HG03342 (cell line): ENCODE measurements around the gene MATCAP1.

Experiments
- ATAC-seq: cut with Tn5 transposase; IDR thresholded peaks from one replicate; pipeline ENCODE4 v1.9.1; 2021; ENCODE audit warnings: mild to moderate bottlenecking, moderate library complexity; ENCODE audit not compliant: unreplicated experiment

MATCAP1 gene

DNA sequence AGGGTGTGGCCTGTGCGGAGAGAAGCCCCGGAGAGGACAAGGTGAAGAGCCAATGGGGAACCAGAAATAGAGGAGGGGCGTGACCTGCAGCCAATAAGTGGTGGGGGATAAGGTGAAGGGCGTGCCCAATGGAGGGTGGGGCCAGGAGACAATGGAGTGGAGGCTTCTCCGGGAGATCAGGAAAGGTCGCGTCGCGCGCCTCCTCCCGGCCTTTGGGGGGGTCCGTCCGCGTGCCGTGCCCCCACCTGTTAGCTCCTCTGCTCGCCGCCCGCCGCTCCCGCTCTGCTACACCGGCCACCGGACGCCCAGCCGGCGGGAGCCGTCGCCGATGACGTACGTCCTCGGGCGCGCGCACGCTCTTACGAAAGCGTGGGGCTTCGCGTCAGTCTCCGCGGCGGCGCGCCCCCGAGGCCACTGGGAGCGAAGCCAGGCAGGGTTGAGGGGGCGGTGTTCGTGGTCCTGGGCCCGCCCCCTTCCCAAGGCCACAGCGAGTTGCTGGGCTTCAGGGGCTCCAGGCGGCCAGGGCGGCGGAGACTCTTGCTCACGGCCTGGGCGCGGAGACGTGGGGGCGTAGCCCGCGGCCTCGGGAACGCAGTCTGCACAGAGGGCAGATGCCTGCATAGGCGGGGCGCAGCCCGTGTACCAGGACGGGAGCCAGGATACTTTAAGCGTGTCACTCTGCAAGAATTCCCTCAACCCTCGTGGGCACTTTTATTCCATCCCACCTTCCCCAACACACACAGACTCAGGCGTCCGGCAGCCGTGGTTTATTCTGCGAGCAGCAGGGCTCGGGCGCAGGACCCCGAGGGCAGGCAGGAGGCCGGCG lies at the start of gene MATCAP1:
MATCAP1 (minus strand) TSS at position 337 of the 826 bp plus-strand sequence. CDS start 3,353 bp downstream, outside the sequence.
- peak; percentile 94 for ATAC-seq

DNA sequence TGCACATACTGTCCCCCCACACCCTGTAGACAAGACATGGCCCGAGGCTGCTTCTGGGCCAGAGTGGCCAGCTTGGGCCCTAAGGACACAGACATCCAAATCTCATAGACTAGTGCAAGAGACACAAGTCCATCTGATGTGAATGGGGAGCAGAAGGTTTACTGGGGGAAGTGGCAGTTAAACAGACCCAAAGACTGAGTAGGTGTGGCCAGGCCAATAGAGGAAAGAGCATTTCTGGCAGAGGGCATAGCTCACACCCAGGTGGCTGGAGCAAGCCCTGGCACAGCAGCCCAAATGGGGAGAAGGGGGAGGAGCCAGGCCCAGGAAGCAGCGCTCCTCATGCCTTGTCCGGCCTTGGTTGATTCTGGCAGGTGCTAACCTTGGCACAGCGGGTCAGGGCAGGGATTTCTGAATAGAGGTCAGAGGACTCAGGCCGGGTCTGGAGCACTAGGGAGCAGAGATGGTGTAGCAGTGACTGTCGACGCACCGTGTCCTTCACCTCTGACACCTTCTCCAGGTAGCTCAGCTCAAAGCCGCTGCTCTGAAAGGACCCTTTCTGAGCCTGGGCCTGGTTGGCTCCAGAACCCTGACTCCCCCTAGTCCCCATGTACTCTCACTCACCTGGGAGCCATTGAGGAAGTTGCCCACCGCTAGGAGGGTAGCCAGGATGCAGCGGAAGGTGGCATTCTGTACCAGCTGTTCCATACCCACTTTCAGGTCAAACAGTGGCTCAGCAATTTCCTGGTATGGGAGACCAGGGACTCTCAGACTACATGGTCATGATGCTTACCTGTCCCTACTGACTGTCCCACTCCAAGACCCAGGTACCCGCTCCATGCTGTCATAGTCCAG lies 47.3 kb upstream of the MATCAP1 start:
- ATAC-seq: no peak

DNA sequence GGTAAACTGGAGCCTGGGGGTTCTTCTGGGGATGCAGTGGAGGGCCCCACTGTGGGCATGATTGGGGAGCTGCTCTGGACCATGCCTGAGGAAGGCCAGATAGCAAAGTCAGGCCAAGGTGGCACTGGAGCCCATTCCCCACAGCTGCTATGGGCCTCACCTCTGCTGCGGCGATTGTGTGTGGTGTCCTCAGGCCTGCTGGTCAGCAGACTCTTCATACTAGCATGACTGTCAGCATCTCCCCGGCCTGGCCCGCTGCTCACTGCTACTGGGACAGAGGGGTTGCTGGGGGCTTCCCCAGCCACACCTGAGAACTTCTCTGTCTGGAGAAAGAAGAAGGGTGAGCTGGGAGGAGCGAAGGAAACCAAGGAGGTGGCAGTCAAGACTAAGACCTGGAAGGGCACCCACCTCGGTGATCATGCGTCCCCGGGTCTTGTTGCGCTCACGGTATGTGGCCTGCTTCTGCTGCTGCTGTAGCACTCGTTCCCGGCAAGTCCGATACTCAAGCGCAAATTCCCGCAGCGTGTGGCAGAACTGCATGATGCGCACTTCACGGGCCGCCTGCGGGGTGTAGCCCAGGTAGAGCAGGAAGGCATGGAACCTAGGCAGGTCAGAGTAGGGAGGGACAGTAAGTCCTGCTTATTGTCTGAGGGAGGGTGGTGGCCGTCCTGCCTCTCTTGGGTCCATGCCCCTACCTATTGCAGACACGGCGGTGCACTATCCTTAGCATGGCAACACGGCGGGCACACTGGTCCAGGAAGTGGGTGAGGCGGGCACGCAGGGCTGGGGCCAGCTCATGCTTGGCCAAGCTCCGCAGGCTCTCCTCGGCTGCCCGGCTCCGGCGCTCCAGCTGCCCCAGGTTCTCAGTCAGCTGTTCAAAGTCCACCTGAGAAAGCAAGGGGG lies 46.4 kb upstream of the MATCAP1 start:
- no peak for ATAC-seq

DNA sequence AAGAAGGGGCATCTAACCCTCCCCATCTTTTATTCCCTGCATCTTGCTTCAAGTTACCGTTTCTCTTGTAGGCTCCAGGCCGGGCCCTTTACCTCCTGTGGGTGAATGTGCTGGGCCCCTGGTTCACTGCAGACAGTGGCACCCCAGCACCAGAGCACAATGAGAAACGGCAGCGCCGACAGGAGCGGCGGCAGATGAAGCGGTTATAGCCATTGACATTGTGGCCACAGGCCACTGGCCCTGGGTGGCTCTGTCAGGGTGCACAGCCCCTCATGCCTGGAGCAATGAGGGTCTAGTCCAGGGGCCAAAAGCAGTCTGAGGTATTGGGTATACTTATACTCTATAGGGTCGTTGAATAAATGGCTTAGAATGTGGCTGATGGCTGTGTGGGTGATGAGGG lies 45.1 kb upstream of the MATCAP1 start:
- ATAC-seq: no peak

DNA sequence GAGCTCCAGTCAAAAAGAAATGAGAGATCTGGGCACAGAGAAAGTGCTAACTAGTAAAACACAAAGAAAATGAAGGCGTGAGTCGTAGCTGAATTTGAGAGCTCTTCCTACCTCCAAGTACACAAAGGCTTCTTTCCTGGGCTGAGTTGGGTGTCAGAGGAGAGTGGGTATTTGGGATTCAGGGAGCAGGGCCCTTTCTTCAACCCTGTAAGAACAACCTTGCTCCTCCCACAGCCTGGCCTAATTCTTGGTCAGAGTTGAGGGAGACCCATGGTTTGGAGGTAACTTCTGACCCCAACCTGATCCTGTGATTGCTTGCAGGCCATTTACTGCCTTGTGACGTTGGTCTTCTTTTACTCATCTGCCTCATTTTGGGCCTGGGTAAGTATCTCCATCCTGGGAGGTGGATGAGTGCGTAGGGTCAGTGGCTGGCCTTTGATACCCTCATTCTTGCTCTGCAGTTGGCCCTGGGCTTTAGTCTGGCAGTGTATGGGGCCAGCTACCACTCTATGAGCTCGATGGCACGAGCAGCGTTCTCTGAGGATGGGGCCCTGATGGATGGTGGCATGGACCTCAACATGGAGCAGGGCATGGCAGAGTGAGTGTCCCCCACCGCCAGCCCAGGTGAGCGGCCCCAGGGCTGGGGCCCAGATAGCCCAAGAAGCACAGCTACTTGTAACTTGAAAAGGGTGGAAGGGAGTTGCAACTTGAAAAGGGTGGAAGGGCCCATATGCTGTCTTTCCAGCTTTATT lies 44.4 kb upstream of the MATCAP1 start:
- ATAC-seq: no peak

DNA sequence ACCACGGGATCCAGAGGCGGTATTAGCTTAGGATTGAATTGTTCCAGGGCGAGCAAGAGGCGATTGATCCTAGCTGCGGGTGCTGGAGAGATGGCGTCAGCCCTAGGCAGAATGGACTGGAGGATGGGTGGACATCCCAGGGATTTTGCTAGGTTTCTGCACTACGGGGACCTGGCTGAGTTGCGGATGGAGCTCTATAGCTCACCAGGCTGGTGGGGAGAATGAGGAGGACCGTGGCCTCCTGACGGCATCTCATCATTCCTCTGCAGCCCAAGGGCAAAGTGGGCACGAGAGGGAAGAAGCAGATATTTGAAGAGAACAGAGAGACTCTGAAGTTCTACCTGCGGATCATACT lies 43.8 kb upstream of the MATCAP1 start:
- ATAC-seq: no peak

DNA sequence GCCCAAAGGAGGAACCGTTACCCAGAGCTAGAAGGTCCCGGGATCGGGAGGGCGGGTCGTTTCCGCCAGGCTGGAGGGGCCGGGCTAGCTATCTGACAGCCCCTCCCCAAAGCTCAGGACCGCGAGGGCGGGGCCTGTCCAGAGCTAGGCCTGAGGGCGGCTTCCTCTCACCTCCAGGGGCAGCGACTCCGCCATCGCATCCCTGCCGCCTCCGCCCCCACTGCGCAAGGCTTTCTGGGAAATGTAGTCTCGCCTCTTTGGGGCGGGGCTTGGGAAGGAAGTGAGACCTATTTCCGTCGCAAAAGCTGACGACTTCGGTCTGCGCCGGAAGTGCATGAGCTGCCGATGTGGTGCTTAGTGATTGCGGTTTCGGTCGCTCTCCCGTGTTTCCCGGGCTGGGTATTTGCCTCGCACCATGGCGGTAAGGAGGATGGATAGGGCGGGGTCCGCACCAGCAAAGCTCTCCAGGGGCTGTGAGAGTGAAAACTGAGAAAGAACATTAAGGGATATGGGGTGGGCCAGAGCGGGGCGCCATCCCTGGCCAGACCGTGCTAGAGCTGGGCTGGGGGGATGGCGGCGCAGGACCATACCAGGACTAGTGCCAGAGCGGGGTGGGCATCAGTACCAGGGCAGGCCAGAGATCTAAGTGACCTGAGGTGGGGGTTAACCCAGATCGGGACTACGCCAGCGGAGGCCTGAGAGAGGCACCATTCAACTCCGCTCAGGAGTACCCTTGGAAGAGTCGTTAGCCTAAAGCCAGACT lies 43.2 kb upstream of the MATCAP1 start, which contains the start of gene TMEM208:
TMEM208 (plus strand) TSS at position 327 of the 763 bp plus-strand sequence; CDS start at position 416, 89 bp downstream.
- ATAC-seq: peak; percentile 91

DNA sequence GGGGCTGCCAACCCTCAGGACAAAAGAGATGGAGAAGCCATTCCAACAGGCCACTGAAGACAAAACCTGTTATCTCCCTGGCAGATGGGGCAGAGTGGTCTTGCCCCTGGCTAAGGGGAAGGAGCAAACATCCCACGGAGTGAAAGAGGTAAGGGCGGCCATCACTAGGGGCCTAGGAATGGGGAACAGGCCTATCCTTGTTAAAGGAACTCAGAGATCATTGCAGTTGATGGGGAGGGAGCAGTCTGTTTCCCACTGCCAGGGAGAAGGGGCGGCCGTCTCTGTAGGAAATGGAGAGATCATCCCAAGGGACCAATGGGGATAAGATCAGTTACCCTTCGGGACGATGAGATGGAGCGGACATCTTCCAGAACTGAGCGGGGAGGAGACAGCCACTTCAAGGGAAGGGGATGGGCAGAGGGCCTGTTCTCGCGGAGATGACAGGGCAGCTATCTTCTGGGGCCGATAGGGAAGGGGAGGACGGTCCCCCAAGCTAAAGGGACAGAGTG lies 42.6 kb upstream of the MATCAP1 start:
- ATAC-seq: no peak

DNA sequence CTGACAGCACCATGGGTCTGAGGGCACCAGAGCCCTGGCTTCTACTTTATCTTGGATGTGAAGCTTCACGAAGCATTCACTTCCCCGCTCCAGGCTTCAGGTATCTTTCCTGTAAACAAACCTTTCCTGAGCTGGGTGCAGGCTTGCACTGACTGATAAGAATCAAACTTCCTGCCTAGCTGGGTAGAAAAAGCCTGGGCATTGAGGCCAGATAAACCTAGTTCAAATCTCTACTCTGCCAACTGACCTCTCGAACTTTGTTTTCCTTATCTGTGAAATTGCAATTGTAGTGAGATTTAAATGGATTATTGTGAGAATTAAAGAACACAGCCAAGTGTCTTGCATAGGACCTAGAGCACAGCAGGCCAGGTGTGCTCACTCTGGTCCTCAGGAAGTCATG lies 40.2 kb upstream of the MATCAP1 start:
- no peak for ATAC-seq

DNA sequence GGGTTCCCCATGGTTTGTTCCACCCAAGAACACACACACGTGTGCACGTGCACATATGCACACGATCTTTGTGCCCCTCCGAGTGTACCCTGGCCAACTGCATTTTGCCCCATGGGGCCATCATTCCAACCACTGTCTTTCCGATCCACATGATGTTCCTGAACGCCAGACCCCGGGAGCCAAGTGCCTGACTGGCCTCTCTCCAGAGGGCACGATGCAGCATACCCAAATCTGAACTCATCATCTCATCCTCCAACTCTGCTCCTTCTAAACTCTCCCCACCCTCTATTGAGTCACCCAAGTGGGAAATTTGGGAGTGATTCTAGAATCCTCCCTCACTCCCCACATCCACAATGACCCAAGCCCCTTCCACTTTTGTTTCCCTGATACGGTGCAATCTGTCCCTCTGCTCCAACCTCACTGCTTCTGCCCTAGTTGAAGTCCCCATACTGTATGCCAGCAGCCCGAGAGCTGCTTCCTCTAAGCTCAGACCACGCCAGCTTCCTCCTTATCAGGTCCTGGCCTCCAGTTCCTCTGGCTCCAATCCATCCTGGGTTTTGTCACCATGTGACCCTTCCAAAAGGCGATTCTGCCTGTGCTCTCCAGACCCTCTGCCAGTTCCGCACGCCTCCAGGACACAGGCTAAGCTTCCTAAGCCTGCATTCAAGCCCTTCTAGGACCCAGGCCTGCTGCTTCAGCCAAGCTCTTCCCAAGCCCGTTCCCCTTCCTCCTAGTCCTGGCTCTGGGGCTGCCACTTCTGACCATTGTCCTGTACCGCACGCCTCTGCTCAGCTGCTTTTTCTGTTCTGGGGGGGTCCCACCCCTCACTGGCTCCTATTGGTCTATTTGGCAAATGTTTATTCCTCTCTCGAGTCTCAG lies 33.1 kb upstream of the MATCAP1 start:
- ATAC-seq: no peak

DNA sequence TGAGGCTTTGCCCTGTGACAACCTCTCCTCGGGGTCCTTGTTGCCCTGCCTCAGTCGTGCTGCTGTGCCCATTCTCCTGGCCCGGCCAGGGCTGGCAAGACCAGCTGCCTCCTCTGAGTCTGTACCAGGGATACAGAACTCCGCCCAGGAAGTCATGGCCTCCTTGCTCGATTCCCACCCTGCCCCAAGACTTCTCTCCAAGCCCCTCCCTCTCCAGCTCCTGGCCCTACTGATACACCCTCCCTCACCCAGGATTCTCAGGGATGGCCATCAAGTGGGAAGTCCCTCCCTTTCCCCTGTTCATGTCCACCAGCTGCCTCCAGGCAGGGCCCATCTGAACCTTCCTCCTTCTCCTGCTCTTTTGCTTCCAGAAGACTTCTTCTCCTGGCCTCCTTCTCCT lies 31.9 kb upstream of the MATCAP1 start:
- no peak for ATAC-seq

DNA sequence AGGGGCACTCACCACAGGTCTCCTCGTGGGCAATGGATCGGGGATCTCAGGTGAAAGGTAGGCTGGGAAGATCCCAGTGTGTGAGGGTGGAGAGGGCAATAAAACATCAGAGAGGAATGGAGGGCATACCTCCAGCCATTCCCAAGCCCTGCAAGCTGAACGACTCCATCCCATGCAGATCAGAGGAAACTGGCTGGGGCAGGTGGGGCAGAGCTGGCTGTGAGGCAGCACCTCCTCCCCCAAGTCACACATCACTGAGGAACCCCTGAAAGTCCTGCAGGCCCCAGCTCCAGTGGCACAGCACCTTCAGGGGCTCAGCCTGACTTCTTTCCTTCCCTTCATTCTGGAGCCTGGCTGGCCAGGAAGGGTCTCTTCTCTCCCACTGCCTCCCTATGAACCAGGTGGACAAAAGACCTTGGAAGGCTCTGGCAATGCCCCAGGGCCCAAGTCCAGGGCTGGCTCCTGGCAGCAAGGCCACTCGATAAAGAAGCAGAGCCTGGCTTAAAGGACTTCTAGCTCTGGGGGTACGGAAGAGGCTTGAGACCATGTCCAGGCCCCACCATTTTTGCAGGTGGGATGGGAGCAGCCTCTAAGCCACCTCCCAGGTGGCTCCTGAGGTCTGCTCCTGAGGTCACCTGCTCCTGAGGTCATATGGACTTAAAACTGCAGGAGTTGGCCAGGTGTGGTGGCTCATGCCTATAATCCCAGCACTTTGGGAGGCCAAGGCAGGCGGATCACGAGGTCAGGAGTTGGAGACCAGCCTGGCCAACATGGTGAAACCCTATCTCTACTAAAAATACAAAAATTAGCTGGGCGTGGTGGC lies 29.6 kb upstream of the MATCAP1 start:
- ATAC-seq: no peak

DNA sequence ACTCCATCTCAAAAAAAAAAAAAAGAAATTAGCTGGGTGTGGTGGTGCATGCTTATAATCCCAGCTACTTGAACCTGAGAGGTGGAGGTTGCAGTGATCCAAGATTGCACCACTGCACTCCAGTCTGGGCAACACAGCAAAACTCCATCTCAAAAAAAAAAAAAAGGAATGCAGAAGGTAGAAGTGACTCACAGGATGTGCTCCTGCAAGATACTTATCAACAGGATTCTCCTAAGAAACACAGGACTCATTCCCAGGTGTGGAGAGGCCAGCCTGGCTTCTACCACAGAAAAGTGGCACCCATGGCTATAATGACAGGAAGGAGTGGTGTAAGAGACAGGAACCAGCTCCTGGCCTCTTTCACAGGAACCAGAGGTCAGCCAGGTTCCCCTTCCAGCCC lies 29.0 kb upstream of the MATCAP1 start:
- no peak for ATAC-seq

DNA sequence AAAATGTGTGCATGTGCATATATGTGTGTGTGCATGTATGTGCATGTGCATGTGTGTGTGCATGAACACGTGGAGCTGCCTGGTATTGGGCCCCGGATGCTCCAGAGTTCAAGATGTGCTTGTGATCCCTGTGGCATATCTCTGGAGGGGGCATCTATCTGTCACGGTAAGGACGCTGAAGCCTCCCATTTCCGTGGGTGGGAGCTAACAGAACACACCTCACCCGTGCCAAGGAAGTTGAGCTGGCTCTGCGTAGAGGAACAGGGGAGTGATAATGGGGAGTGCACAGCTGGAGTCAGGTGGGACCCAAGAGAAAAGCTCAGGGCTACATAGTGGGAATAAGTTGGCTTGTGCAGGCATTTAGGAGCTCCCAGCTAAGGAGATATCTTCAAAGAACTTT lies 27.9 kb upstream of the MATCAP1 start:
- ATAC-seq: no peak

DNA sequence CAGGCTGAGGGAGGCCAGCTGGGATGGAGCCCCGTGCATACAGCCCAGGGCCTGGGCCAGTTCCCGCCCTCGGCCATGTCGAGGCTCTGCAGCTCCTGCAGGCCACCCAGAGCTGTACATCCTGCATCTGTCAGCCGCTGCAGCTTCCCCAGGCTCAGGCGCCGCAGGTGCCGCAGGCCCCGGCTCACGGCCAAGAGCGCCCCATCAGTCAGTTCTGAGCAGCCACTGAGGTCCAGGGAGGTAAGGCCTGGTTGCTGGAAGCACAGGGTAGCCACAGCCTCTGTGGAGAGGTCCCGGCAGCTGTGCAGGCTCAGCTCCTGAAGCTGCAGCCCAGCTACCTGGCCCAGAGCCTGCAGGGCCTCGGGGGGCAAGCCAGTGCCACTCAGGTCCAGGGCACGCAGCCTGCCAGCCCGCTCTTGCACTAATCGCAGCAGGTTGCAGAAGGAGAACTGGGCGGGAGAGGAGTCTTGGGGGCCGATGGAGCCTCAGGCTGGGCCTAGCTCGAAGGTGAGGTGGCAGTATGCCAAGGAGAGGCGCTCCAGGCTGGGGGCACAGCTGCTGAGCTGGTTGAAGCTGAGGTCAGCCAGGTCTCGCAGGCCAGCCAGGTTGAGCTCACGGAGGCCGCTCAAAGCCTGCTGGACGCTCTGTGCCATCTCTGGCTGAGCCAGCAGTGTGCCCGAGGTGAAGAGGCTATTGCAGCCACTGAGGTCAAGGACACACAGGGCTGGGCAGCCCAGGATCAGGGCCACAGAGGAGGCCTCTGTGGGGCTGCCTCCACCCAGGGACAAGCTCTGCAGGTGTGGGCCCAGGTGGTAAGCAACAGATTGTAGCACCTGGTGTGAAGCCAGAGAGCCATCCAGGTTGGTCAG lies 26.5 kb upstream of the MATCAP1 start:
- ATAC-seq: no peak

DNA sequence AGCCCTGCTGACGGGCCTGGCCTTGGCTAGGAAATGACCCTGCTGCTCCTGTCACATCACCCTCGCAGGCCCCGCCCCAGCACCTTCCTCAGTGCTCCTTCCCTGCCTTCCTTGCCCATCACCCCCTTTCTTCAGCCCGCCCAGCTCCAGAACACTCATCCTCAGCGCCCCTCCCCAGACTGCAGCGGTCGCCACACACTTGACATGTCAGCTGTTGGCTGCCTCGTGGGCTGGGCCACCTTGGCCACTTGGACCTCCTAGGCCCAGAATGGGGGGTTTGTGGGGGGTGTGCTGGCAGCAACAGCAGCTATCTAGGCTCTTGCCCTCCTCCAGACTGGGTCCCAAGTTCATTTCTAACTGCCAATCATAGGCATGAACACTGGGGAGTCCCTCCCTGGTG lies 25.8 kb upstream of the MATCAP1 start:
- ATAC-seq: no peak
